Stimulated activated CD8-positive, alpha-beta memory T cell treated with anti-CD3 and anti-CD28 coated beads, Interleukin-15, amount 100 ng/mL, for 4 hours (primary cell): ENCODE data around the gene EOGT.

Experiments
- DNase-seq, 2 donors: peaks; one replicate each; pipeline ENCODE4 v3.0.0-alpha.2; 2020; ENCODE audit warnings: low read depth in 2 of 2

EOGT gene

DNA sequence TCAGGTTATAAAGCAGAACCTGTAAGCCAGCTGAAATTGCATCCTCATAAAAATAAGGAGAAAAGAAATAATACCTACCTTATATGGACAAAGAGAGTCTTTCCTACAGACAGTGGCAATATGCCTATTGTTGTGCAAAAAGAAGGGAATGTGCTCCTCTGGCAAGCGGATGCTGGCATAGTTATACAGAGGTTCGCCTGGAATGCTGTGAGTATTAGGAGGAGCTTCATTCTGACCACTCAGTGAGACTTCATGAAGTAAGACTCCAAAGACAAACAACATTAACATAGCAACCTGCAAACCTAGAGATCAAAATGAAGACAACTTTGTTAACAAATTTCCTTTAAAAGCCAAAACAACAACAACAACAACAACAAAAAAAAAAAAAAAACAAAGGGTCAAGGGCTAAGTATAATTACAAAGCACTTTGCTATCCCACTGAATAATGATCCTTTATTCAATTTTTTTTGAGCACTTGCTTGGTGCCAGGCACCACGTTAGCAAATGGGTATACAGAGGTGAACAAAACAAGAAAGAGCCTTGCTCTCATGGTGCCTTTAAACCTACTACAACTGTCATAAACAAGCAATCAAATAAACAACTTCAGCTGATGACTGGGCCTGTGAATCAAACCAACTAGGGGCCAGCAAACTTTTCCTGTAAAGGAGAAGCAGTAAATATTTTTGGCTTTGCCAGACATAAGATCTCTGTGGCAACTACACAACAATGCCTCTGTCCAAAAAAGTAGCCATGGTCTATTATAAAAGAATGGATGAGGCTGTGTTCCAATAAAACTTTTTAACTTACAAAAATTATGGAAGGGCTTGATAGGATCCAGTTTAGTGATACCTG, 3.7 kb downstream of the EOGT start:
- no peak for DNase-seq

DNA sequence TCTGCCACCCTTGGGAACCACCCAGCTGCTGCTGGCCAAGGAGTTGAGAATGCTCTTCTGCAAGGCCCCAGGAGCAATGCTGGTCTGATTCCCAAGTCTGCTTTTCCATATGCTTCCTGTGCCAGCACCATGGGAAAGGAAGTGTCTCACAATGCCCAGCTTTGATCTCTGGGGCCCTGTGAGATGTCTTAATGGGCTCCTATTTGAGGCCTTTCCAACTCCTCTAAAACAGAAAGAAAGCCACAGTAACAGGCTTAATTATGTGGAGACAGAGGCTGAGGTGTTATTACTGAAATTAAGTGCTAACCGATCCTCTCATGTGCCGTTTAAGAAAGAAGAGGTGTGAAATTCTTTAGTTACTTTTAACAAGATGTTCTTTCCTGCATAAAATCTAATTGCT, 4.5 kb downstream of the EOGT start:
- DNase-seq: no peak

- no peak for DNase-seq
Observed at GRCh38 chr3:69005791-69006482, 7.5 kb downstream of the EOGT start.

DNA sequence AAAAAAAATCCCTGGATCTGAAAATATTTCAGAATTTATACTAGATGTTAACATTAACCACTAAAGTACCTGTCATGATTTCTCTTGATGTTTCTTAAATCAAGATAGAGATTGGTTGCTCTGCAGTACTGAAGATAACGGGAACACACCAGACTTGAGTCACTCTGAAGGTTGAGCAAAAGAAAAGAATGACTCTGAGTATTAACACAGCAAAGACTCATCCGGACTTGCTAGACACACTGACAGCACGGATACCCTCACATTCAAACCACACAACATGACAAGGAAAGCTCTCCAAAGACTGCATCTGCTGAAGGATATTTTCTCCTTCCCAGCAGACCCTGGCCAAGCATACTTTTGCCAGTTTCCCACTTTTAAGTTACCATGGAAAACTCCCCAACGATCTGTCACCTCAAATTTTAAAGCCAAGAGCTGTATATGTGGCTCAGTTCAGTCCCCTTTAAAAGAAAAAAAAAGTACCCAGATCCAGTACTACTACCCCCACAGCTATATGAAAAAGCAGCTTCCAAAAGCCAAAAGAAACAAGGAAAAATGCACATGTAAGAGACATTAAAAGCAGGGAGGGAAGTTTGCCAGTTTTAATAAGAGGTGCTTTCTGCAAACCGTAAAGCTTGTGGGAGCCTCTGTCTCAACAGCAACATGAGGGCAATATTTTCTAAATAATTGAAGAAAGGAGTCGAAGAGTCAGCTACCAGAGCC, 8.3 kb downstream of the EOGT start:
- DNase-seq: no peak

DNA sequence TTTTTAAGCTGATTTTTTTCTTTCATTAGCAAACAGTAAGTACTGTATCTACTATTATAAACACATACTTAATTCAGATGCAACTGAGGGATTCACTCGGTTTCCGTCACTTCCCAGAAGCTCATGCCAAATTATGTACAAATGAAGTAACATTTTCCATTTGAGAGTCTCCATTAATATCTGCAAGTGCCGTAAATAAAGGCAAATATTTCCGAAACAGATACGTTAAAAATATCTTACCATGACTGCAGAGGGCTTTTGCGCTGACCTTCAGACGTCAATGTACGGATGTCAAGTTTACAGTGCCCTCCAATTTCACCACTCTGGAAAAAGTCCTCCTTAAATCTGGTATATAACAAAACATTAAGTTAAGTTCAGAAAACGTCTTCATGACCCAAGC, 9.3 kb downstream of the EOGT start:
- no peak for DNase-seq

GRCh38 chr3:68999605-69000004, 13.9 kb downstream of the EOGT start:
- no peak for DNase-seq

GRCh38 chr3:68999158-68999557, 14.3 kb downstream of the EOGT start:
- no peak for DNase-seq

DNA sequence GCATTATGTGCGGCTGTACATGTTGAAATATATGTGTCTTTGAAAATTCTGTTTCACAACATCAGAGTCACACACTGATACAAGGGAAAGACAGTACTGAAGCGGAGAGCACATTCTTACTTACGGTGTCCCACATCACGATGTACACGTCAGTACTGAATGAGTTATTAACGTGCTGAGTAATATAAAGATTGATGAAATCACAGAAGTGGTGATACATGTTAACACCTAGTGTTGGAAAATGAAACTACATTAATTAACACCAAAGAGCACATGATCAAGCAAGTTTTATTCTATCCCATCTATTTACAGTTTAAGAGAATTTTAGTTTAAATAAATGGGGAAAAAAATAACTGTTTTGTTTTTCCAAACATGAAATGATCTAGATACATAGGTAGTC, 15.6 kb downstream of the EOGT start:
- no peak for DNase-seq

- DNase-seq: no peak
Observed at GRCh38 chr3:68996356-68996995, 17.0 kb downstream of the EOGT start.

DNA sequence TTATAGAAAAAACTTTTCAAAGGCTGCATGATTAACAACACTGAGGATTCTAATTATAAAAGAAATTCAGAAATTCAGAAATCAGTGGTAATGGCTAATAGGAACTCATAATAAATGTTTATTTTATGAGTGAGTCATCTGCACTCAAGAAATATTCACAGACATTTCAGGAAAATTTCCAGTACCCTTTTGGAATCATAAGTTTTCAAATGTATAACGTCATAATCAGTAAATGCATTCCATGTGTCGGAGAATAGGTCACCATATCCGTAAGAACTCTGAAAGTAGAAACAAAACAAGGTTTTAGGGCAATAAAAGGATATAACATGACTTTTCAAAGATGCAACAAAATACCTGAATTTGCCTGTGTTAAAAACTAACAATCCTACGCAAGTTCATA, 24.7 kb downstream of the EOGT start:
- DNase-seq: no peak

DNA sequence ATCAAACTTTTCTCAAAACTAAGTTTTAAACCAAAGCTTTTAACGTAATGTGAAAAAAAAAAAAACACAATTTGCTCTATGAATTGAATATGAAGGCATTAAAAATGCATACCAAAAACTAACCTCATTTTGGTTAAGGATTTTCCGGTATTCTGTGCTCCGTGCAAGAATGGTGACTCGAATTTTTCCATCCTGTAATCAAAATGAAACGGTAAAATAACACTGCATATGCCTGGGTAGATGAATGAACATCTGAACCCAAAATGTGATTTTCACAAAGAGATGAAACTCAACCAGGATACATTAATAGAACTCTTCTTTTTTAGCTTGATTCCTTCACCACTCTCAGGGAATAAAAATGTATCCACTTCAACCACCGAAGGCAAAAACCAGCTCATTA, 26.2 kb downstream of the EOGT start:
- no peak for DNase-seq

DNA sequence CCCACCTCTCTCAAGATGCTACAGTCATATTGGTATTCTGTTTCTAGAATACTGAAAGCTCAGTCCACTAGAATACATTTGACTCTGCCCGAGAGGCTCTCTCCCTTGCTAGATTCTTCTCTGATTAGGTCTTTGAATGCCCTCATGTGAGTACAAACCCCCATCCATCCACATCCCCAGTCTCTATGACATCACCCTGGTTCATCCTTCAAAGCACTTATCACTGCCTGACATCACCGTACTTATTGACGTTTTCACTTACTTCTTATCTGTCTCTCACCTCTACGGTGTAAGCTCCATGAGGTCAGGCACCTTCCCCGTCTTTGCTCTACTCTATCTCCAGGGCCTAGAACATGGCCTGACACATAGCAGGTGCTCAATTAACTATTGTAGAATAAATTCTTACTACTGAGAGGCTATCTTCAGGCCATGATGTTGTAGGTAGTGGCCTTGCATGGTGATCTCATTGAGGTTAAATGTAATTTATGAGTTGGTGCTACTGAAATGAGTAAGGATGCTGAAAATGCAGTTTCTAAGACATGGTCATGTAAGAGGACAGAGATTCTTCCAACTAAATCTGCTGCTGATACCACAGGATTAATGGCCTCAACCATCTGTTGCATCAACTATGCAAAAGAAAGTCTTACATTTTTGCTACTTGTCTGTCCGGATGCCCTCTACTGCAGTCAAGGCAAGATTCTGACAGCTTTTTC, 26.8 kb downstream of the EOGT start:
- DNase-seq: no peak

DNA sequence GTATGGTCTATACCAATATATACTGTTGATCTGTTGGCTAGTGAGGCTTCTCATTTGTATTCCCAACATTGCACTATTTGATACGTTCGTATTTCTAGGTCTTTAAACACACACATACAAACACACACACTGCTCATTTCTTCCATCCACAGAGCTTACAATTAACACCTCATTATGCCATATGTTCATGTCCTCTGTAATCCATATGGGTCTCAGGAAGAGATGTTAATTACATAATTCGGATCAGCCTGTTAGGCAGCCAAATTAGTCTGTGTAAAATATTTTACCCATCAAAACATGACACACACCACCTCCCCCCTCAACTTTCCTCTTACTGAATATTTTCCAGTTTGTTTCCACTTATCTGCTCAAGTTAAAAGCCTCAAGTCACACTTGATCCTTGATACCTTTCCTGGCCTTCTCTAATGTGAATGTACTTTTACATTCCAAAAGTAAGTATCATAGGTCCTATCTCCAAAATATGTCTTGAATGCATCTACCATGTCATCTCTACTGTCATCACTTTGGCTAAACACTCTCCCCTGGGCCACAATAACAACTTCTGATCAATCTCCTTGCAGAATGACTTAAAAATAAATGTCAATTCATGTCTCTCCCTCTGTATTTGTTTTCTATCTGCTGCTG, 28.2 kb downstream of the EOGT start:
- DNase-seq: no peak

GRCh38 chr3:68984011-68984530, 29.4 kb downstream of the EOGT start:
- DNase-seq: no peak

DNA sequence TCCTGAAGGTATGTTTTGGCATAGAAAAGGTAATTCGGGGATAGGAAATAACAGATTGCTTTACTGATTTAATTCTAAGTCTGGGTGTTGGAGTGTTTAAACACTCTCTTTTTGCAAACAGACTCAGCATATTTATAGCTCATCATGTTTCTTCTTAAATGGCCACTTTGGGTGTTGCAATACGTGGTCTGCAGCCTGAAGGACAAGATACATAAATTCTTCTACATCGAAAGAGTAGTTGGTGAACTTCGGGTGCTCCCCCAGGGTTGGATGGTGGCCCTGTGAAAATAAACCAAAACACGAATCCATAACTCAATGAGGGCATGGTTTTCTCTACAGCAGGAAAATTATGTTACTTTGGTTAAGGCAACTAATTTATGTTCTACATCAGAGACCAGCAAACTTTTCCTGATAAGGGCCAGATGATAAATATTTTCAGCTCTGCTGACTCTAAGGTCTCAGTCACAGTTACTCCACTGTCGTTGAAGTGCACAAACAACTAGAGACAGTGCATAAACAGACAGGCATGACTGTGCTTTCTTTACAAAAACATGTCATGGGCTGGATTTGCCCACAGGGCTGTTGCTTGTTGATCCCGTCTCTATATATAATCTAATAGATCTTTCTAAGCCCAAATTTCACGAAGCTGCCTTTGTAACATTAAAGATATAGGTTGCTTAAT, 35.9 kb downstream of the EOGT start:
- DNase-seq: no peak

GRCh38 chr3:68974711-68975110, 38.8 kb downstream of the EOGT start:
- no peak for DNase-seq

DNA sequence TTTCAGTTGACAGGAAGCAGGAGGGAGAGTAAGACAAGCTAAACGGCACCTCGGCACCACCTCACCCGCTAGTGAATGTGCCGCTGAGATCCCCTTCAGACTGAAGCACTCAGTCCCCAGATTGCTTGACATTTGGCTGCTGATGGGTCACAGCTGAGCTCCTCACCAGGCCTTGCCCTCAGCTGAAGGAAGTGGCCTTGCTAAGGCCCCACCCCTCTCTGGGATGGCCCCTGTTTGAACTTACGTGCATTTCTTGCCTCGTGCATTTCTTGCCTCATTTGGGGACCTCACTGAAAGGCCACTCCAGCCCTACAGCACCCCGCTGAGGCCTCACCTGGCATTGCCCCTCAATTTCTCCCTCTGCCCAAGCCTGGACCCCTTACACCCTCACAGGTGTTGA, 39.8 kb downstream of the EOGT start:
- DNase-seq: no peak

DNA sequence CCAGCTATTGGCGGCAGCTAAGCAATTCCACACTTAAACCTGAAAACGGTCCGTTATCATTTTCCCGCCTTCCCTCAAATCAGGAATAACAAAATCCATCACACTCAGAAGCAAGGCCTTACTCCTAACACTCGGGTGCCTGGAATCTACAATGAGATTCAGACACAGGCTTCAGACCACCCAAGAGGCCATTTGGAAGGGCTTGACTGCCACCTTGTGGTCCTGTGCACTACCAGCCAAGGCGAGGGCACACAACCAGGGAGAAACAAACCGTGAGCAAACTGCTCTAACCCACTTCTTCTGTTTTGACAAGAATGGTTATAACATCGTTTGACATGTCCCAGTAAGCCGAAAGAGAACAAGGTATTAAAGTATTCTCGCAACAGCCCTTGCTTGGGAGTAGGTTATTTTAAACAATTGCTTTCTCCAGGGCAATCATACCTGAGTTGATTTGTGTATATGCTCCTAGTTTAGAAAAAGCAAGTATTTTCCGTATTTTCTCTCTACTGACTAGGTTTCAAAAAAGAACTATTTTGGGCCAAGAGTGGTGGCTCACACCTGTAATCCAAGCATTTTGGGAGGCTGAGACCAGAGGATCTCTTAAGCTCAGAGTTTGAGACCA, 41.0 kb downstream of the EOGT start:
- no peak for DNase-seq

GRCh38 chr3:68964694-68965093, 48.8 kb downstream of the EOGT start:
- DNase-seq: no peak

DNA sequence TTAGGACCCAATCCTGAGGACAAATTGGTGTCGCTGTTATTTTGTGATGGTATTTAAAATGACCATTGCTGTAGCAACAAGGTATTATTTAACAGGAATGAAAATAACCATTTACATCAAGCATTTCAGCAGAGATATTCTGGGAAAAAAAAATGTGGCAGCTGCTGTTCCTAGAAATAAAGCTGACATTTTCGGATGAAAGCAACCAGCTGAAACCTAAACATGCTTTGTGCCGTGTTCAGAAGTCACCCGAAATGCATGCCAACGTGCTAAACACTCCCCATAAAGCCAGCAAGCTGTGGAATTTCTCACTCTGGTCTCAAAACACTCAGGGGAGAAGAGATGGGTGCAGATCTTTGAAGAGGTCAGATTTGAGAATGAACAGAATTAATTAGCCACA, 49.6 kb downstream of the EOGT start:
- DNase-seq: no peak
